ENCODE data around the gene EPS8.

EPS8 gene

GRCh38 chr12:15733136-15733535, 56.1 kb downstream of the EPS8 start:
- no peak overlapping the region for H3K27ac ChIP-seq
- TF ChIP-seq CTCF (conservative IDR thresholded peaks at IDR 0.05), result no peak

- H3K27ac ChIP-seq, result no peak overlapping the region
- TF ChIP-seq CTCF (conservative IDR thresholded peaks at IDR 0.05), result no peak
Observed at GRCh38 chr12:15732341-15733061, 56.7 kb downstream of the EPS8 start.

- no peak overlapping the region for H3K27ac ChIP-seq
- TF ChIP-seq CTCF (conservative IDR thresholded peaks at IDR 0.05), result no peak
Observed at GRCh38 chr12:15731940-15732339, 57.2 kb downstream of the EPS8 start.

DNA sequence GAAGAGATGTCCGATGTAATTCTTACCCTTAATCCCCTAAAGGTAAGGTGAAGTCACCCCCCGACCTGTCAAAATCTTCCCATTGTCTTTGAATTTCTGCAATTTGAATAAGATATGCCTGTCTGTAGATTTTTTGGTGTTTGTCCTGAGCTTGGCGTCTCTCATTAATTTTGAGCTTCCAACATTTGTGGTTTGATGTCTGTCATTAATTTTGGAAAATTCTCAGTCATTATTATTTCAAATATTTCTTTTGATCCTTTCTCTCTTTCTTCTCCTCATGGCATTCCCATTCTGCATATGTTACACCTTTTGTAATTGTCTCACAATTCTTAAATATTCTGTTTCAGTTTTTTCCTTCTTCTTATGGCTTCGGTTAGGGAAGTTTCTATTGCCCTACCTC, 60.1 kb downstream of the EPS8 start:
- TF ChIP-seq CTCF (conservative IDR thresholded peaks at IDR 0.05), result no peak
- H3K27ac ChIP-seq, result 0 out of 2 replicates have a peak overlapping the region, but pooled peaks have one; percentile 1

DNA sequence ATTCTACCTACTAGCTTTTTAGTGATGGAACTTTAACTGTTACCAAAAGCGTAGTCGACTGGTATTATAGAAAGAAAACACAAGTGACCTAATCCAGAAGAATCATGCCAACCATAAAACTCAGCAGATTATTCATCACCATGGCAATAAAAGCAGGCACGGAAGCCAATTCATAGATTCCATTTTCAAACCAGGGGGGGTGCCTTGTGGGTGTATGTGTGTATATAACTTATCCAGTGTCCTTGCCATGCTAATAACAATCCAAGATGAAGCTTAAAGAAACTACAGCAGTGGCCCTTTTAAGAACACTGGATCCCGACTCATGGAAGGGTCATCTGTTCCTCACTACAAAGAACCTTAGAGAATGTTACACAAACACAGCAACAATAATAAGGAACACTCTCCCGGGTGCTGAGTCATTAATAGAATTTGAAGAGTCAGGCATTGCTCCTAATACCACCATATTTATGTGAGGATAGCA, 61.0 kb downstream of the EPS8 start:
- no peak overlapping the region for H3K27ac ChIP-seq
- TF ChIP-seq CTCF (conservative IDR thresholded peaks at IDR 0.05), result no peak

DNA sequence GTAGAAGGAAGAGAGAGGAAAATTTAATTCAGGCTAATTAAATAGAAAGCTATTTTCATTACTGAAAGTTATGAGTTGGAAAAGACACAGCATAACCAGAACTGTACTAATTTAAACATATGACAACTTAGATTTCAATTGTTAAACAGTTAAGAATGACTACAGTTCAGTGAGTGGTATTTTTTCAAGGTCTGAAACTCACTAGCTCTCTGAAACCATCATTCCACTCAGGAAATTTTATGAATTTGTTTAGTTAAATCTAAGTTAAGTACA, 62.4 kb downstream of the EPS8 start:
- H3K27ac ChIP-seq, result no peak overlapping the region

More for the DNA sequence above, 62.4 kb downstream of the EPS8 start:
- TF ChIP-seq CTCF (conservative IDR thresholded peaks at IDR 0.05), result no peak
